D721Med (cell line): ENCODE measurements around the gene DAPK1.

Source experiments
- DNase-seq: peaks from one replicate; pipeline ENCODE4 v3.0.0; 2011; ENCODE audit warnings: low spot score; ENCODE audit not compliant: insufficient read length
- FAIRE-seq: peaks from 2 replicates; lab custom pipeline; 2011; peaks lifted over from hg19 to GRCh38; lab: Jason Lieb, UNC
- TF ChIP-seq, protein P1 (sequence below): IDR thresholded peaks from 2 replicates; pipeline ENCODE4 v1.5.1; 2012; ENCODE audit warnings: mild to moderate bottlenecking, control low read depth; ENCODE audit not compliant: insufficient read depth; ENCODE audit errors: missing control alignments

Gene DAPK1

DNA sequence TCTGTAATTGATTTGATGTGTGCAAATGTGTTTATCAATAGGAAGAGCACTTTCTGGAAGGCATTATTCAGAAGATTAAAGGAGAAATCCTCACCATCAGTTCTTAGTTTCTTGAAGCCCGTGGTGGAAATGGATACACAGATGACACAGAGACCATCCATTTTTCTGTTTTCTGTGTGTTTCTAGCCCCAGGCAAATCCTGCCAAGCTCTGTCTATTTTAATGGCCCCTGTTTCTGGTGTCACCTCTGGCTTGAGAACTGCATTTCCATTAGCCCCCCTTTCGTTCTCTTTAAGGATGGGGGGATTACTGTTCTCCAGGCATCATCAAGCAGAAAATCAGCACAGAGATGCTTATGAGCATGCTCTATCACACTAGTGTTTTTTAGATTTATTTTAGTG is 37.3 kb downstream of the DAPK1 start:
- no peak for FAIRE-seq
- TF ChIP-seq, protein P1, sequence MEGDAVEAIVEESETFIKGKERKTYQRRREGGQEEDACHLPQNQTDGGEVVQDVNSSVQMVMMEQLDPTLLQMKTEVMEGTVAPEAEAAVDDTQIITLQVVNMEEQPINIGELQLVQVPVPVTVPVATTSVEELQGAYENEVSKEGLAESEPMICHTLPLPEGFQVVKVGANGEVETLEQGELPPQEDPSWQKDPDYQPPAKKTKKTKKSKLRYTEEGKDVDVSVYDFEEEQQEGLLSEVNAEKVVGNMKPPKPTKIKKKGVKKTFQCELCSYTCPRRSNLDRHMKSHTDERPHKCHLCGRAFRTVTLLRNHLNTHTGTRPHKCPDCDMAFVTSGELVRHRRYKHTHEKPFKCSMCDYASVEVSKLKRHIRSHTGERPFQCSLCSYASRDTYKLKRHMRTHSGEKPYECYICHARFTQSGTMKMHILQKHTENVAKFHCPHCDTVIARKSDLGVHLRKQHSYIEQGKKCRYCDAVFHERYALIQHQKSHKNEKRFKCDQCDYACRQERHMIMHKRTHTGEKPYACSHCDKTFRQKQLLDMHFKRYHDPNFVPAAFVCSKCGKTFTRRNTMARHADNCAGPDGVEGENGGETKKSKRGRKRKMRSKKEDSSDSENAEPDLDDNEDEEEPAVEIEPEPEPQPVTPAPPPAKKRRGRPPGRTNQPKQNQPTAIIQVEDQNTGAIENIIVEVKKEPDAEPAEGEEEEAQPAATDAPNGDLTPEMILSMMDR, result no peak

DNA sequence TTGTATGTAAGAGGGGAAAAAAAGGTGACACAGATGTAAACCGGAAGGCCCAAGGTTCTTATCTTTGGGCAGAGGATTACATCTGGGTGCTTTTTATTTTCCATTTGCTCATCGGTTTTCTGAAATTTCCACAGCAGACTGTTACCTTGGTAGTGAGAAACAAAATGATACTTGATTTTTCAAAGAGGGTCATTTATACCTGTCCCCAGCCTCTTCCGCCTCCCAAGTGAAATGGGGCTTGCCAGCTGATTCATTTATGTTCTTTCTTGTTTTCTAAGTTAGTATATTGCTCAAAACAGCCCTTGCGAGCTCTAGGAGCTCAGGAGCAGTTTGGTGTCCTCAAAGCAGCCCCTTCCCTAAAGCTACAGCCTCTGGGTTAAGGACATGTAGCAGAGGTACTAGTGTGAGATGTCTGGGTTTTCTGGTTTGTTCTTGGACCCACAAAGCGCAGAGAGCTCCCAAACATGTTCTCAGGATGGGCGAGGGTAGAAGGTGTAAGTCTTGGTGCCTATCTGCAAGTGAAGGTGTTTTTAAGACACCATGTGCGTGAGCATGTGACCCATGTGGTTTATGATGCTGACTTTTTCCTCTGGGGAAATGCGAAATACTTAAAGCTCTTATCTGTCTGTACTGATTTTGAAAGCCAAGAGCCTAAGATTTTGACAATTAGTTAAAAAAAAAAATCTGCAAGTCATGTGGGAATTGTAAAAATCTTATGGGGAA is 38.3 kb downstream of the DAPK1 start:
- FAIRE-seq (no peak), DNase-seq (no peak)
- TF ChIP-seq, protein P1, result no peak

More for the DNA sequence above, 37.3 kb downstream of the DAPK1 start:
- DNase-seq, result no peak

DNA sequence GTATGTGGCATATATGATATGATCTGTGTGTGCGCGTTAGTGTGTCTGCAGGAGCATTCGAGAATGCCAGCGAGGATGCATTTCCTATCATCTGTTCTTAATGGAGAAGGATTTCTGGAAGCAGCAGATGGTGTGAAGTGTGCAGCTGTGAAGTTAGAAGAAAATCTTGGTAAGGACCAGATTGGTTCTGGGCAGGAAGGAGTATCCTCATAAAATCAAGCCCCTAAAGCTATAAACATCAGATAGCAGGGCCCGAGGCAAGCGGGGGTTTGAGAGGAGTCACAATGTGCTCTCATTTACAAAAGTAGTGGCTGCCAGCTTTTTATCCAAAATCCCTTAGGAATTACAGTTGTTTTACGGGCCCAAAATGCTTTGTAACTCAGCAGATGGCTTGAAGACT is 40.0 kb downstream of the DAPK1 start:
- TF ChIP-seq, protein P1, result no peak
- DNase-seq (no peak), FAIRE-seq (no peak)

DNA sequence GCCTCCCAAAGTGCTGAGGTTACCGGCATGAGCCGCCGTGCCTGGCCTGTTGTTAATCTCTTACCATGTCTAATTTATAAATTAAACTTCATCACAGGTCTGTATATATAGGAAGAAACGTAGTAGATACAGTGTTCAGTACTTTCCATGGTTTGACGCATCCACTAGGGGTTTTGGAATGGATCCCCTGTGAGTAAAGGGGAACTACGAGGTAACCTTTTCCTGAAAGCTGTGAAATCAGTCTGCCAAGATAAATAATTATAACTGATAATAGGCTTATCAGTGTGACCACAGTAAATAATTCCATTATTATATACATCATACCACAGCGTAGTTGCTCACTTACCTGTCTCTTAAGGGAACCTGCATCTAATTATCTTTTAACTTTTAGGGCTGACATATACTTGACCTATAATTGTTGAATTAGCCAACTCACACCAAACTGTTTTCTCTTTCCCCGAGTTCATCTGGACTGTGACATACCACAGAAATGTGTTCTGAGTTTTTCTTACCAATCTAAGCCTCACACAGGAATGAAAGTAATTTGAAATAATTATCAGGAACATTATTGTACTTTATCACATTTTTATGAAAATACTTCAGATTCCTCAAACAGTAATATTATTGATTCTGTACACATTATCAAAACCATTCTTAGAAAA is 42.9 kb downstream of the DAPK1 start:
- TF ChIP-seq, protein P1, result no peak
- no peak for DNase-seq
- no peak for FAIRE-seq

DNA sequence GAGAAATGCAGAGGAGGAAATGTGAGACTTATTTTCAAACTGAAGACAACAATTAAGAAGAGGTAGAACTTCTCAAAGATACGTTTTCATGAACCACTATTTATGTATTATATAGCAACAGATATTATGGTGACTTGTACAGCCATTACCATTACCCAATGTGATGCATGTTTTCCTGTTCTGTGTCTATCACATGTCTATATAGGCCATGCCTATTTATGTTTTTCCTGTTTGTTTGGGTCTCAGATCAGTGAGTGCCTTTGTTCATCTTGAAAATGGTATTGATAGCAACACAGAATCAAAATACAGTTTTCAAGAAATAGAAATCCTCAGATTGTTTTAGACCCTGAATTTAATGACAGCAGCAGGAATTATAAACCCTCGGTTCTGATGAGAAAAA is 44.0 kb downstream of the DAPK1 start:
- DNase-seq (no peak), FAIRE-seq (no peak)
- TF ChIP-seq, protein P1, result no peak

DNA sequence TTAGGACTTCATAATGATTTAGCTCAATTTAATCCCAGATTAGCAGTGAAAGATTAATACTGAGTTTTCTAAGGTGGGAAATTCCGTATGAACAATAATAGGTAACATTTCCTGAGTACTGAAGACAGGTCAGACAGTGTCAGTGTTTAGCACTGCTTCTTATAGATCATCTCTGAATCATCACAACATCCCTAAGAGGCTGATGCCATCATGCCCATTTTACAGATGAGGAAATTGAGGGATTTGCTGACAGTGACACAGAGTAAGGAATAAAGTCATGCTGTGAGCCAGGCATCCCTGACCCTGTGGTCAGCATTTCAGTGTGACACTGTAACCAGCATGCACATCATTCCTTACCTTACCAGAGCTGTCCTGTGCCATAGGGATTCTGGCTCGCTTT is 44.5 kb downstream of the DAPK1 start:
- FAIRE-seq (no peak), DNase-seq (no peak)
- TF ChIP-seq, protein P1, result no peak

DNA sequence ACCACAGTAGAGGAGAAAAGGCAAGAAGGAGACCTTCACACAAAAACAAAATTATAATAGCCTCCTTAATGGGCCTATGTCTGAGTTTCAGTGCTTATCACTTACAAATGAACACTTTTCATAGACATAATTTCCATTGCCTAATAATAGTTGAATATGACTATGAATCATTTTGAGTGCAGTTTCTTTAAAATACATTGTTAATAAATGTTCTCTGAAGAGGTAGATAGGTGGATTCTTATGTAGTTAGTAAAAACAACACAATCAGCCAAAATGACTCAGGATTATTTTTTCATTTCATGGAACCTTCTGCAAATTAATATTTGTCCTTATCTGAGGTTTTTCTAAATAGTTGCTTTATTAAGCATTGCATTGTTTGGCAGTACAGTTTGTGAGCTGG is 45.6 kb downstream of the DAPK1 start:
- DNase-seq (no peak), FAIRE-seq (no peak)
- TF ChIP-seq, protein P1, result no peak
